H1 (cell line): ENCODE data around the gene SPDYE6.
"Not testable (repeated sequence)": the region's sequence is repeated elsewhere in the genome, so short reads cannot be mapped to it uniquely, and the experiment has no call there.

Experiments used
- BACH1 ChIP-seq: IDR thresholded peaks from 2 replicates; pipeline ENCODE4 v1.6.1; 2012; ENCODE audit warnings: low read length, improper control_type of control experiment
- BRCA1 ChIP-seq: IDR thresholded peaks from 2 replicates; pipeline ENCODE4 v1.6.1; 2012; ENCODE audit warnings: low read depth, low read length, improper control_type of control experiment
- CHD2 ChIP-seq: IDR thresholded peaks from 2 replicates; pipeline ENCODE4 v1.6.1; 2012; ENCODE audit warnings: low read length, improper control_type of control experiment
- GTF2F1 ChIP-seq: IDR thresholded peaks from 2 replicates; pipeline ENCODE4 v1.6.1; 2012; ENCODE audit warnings: low read depth, low read length, improper control_type of control experiment, borderline replicate concordance
- KDM4A ChIP-seq: IDR thresholded peaks from one replicate; pipeline ENCODE4 v1.7.1; 2012; ENCODE audit warnings: low read depth, mild to moderate bottlenecking, moderate library complexity, low read length, inconsistent platforms; ENCODE audit not compliant: severe bottlenecking
- MAFK ChIP-seq: IDR thresholded peaks from 2 replicates; pipeline ENCODE4 v1.6.1; 2012; ENCODE audit warnings: low read depth, mild to moderate bottlenecking, improper control_type of control experiment, low read length
- POLR2A ChIP-seq, 2 experiments: IDR thresholded peaks; 1 replicate in 1 of 2; 2 replicates in 1 of 2; pipeline ENCODE4 v1.6.1; 2011; ENCODE audit warnings: low read depth in 2 of 2, low read length in 2 of 2, mild to moderate bottlenecking in 2 of 2; ENCODE audit errors: control extremely low read depth in 1 of 2
- RAD21 ChIP-seq, 2 experiments: IDR thresholded peaks in 1 of 2; conservative IDR thresholded peaks in 1 of 2; 2 replicates each; pipeline ENCODE4 v1.6.1; 2011; ENCODE audit warnings: low read depth in 2 of 2, low read length in 2 of 2, improper control_type of control experiment in 1 of 2, inconsistent platforms in 1 of 2, mild to moderate bottlenecking in 1 of 2, moderate library complexity in 1 of 2
- TF ChIP-seq, protein P1 (sequence below), 3 experiments: IDR thresholded peaks; 1 replicate in 2 of 3; 2 replicates in 1 of 3; pipeline versions ENCODE4 v1.5.1 to v1.6.1; 2011; ENCODE audit warnings: low read length in 3 of 3, mild to moderate bottlenecking in 3 of 3, inconsistent platforms in 2 of 3, low read depth in 1 of 3, moderate library complexity in 1 of 3; ENCODE audit not compliant: insufficient read depth in 1 of 3; ENCODE audit errors: control extremely low read depth in 1 of 3

DNA sequence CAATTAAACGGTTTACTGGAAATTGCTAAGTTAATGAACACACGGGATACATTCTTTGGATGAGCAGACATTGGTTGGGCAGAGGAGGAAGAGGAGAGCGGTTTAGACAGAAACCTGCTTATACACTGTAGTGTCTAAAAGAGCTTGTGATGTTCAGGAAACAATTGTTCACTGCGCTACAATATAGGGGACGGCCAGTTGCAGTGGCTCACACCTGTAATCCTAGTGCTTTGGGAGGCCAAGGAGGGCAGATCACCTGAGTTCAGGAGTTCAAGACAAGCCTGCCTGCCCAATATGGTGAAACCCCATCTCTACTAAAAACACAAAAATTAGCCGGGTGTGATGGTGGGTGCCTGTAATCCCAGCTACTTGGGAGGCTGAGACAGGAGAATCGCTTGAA lies 20.7 kb downstream of the SPDYE6 start:
- not testable (repeated sequence) for TF ChIP-seq CHD2; GTF2F1; BACH1; RAD21 (IDR thresholded peaks at IDR 0.05 in 1 of 2, conservative IDR thresholded peaks at IDR 0.05 in 1 of 2; ENCODE audit: low read depth in 2 of 2, low read length in 2 of 2); POLR2A (IDR thresholded peaks at IDR 0.05; ENCODE audit: control extremely low read depth in 1 of 2, low read depth in 2 of 2, low read length in 2 of 2); BRCA1; MAFK; KDM4A
- TF ChIP-seq, protein P1, sequence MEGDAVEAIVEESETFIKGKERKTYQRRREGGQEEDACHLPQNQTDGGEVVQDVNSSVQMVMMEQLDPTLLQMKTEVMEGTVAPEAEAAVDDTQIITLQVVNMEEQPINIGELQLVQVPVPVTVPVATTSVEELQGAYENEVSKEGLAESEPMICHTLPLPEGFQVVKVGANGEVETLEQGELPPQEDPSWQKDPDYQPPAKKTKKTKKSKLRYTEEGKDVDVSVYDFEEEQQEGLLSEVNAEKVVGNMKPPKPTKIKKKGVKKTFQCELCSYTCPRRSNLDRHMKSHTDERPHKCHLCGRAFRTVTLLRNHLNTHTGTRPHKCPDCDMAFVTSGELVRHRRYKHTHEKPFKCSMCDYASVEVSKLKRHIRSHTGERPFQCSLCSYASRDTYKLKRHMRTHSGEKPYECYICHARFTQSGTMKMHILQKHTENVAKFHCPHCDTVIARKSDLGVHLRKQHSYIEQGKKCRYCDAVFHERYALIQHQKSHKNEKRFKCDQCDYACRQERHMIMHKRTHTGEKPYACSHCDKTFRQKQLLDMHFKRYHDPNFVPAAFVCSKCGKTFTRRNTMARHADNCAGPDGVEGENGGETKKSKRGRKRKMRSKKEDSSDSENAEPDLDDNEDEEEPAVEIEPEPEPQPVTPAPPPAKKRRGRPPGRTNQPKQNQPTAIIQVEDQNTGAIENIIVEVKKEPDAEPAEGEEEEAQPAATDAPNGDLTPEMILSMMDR (IDR thresholded peaks at IDR 0.05; ENCODE audit: control extremely low read depth in 1 of 3, insufficient read depth in 1 of 3, low read depth in 1 of 3, low read length in 3 of 3) = not testable (repeated sequence)
